Measurements from ENCODE around the gene PHTF2.

DNA sequence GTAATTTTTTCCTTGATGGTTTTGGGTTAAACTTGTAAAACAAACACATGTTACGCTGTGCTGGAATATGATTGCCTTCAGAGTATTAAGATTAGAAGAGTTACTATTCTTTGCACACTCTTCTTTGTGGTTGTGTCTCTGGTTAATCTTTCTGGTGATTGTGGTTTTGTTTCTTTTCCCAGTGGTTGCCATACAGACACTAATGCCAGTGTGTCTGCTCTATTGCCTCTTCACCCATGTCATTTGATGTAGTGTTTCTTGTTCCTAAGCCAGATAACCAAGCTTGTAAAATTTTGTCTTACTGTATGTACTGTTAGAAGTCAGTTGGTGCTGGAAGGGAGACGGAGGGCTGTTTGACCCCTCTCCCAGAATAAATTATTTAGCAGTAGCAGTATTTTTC is 124.8 kb downstream of the PHTF2 start:
- TF ChIP-seq POLR2AphosphoS5 (IDR thresholded peaks at IDR 0.05; ENCODE audit: low read depth, low read length) (no peak), TAF1 (IDR thresholded peaks at IDR 0.05; ENCODE audit: borderline replicate concordance, insufficient read depth, low read length) (no peak)

Measured in PFSK-1 (cell line).